Right renal cortex interstitium (tissue), 3 donors: ENCODE results near the gene PITPNM2. TPM values are rescaled to one million over a fixed set of nuclear protein-coding genes. Genes with fewer than 3 reads are reported as not detected.
"Not testable (repeated sequence)": the region's sequence is repeated elsewhere in the genome, so short reads cannot be mapped to it uniquely, and the experiment has no call there.

ENCODE experiments used
- DNase-seq, 3 donors: peaks; one replicate each; pipeline ENCODE4 v3.0.0-alpha.2; 2013; ENCODE audit warnings: low read depth in 3 of 3, low spot score in 2 of 3
- polyA plus RNA-seq, 3 donors: library from polyadenylated mRNA; unstranded; fragments of 120-200 nt; gene quantifications; one replicate each; pipeline ENCODE4 v1.2.1, GENCODE V29; 2013; ENCODE audit not compliant: insufficient read length in 3 of 3

Gene PITPNM2
- polyA plus RNA-seq, 3 donors = 4.7 to 5.8 (median 5.6) TPM

DNA sequence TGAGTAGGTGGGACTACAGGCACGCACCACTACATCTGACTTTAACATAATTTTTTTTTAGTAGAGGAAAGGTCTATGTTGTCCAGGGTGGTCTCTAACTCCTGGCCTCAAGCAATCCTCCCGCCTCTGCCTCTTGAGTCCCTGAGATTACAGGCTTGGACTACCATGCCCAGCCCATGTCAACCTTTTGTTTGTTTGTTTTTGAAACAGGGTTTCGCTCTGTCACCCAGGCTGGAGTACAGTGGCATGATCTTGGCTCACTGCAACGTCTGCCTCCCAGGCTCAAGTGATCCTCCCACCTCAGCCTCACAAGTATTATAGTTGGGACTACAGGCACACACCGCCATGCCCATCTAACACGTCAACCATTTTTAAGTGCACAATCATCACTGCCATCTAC is 29.2 kb downstream of the PITPNM2 start:
- no peak for DNase-seq

DNA sequence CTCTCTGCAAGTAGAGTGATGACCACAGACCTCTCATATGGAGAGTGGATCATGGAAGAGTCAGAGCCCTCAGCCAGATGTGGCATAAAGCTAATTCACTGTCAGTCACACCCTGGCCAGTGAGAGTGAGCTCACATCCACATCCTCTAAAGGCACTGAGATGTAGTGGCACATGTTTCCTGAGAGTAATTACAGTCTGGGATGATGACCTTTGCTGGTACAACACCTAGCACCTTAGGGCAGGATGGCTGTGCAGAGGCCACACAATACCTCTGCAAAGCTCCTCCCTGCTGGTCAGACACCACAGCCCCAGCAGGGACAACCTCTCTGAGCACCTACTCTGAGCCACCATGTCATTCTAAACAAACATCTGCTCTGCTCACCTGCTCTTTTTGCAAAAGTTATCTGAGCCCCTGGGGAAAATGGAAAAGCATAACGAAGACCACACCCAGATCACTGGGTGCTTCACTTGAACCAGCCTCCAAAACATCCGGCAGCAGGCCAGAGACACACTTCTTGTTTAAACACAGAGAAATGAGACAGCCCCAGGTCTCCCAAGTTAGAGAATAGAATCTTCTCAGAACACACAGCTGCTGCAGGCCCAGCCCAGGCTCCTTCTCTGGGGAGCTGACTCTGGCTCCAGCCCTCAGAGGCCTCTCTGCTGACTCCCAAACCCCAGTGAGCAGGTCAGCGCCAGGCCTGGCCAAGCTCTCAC is 30.3 kb downstream of the PITPNM2 start:
- no peak for DNase-seq

DNA sequence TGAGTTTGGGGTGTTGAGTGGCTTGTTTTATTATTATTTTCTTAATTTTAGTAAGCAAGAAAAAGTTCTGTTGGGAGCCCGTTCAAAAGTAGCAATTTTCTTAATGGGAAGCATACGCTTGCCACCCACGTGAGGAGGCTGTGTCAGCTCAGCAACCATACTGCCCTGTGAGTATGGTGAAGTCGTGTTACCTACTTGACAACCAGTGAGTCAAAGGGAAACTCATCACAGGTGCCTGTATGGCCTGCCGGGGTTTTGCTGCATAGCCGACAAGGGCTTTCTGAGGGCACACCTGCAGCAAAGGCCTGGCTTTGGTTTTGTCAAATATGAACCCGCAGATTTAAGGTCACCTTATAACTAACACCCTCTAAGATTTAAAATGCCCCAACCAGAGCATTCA is 31.1 kb downstream of the PITPNM2 start:
- no peak for DNase-seq

DNA sequence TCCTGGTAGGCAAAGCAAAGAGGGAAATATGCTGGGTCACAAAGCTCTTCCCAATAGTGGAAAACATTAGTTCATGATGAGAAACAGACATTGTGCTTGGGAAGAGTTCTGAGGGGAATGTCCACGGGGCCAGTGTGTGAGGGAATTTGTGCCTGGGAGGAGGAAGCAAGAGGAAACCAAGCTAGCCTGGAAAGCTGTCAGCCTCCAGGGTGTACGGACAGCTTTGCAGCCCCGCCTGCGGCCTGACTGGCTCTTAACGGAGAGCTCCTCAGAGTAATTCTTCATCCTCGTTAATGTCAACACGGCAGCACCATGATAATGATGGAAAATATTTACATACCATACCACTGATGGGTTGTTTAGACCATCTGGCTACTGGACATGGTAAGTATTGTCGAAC is 32.4 kb downstream of the PITPNM2 start:
- DNase-seq = no peak

DNA sequence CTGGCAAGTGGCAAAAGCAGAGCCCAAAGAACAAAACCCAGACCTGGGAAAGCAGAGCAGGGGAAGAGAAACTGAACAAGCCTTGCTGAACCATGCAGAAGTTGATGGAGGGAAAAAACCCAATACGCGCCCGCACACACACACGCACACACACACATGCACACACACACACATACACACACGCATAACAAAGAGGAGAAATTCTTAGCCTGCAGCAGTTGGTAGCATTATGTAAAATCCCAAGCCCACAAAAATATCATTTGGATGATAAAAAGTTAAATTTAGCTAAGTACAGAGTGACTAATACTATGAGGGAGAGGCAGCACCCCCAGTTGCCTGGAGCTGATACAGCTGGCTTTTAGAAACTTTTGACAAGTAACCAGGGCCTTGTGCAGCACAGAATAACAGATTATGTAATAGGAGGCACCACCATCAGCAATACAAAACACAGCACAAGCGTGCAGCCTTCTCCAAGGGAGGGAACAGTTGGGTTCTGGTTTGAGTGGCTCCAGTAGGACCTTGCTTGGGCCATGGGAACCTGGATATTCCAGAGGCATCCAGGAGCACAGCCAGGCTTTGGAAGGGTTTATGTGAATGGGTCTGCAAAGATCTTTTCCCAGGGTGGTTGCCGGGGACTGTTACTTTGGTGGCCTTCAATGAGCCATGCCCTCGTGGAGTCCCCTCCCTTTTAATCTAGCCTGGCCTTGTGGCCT is 35.3 kb downstream of the PITPNM2 start:
- no peak for DNase-seq

DNA sequence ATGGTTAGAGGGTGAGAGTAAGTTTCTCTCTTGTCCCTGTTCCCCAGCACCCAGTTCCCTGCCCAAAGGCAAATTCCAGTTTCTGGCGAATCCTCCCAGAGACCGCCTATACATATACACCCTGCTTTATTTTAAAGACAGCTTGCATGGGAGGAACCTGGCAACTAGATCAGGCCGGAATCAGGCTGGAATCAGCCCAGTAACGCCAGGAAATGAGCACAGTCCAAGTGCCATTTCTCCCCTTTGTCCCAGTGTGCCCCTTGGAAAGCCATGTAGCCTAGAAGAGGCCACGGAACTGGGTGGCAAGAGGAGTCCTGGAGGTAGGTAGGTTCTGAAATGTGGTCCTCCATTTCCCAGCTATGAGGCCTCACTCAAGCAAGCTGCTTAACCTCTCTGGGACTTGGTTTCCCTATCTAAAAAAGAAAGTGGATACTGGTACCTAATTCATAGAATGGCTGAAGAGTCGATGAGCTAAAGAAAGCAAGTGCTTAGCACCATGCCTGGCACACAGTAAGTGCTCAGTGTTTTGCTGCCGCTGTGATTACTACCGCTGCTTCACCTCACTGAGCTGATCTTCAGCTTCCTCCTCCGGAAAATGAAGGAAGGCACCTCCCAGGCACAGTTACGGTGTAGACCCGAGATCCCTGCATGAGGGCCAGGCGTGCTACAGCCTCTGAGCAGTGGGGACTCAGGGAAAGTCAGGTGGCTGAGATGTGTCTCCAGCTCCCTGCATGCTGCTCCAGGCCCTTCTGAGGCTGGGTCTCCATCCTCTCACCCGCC is 36.4 kb downstream of the PITPNM2 start:
- no peak for DNase-seq

DNA sequence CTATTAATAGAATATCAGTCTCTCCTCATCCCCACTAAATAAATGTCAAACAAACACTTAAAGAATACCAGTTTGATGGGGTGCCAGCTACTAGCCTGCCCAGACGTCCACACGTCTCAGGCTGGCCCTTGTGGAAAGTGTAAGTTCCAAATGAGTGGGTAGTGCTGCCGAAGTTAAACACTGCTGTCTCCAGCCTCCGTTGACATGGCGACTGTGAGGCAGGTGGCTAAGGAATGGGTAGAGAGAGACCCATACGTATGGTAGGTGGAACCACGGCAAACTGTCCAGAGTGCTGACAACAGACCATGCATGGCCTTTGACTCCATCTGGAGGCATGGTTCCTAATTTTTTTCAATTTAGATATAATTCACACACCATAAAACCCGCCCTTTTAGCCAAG is 37.9 kb downstream of the PITPNM2 start:
- no peak for DNase-seq

DNA sequence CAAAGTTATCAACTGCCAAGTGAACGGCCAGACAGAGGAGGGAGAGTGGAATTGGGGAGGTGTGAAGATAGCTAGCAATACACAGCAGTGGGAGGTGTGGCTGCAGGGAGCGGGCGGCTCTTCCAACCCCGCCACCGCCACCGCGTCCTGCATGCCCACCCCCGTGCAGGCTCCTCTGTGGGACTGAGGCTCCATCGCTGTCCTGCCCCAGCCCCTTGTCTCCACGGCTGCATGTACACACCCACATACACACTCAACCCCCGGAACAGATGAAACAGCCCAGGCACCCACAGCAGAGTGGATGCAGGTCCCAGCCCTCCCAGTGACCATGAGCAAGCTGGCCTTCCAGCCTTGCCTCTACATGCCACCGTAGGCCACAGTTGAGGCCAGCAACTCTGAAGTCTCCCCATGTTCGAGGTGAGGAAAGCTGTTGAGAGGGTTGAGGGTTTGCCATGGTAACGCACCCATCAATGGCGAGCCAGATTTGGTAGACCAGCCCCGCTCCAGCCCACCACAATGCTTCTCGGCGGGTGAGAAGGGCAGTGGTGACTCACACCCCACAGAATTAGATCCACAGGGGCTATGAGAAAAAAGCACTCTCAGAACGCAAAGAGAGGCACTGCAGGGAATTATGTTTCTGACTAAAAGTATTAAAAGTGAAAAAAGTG is 39.3 kb downstream of the PITPNM2 start:
- DNase-seq = no peak

DNA sequence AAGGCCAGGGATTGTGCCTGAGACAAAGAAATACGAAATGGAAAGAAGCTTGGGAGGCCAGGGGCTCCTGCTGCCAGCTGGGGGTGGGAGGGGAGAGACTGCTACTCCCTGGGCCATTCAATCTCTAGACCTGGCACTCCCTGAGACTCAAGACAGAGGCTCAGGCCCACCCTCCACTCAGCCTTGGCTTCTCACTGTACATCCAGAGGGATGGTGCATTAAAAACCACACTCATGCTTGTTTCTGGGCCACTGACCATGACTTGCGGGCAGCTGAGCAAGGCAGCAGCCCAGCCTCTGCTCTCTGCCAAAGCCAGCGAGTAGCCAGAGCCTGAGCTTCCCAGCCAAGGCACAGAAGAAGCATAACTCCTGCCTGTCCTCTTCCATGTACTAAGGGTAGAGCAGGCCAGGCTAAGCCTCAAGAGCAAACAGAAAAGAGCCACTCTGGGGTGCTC is 41.5 kb downstream of the PITPNM2 start:
- DNase-seq = no peak

DNA sequence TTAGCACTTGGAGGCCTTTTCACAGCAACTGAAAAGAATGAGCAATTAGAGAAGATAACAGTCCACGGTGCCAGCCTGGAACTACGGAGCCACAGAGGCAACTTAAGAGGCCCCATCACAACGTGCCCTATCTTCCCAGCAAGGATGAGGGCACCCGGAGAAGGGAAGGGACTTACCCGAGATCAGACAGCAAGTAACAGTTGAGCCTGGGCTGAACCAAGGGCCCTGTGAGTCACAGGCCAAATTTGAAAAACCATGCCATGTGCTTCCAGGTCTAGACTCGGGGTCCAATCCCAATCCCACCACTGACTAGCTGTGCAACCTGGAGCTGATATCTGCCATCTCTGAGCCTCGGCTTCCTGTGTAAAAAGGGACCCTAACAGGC is 42.2 kb downstream of the PITPNM2 start:
- DNase-seq = no peak

DNA sequence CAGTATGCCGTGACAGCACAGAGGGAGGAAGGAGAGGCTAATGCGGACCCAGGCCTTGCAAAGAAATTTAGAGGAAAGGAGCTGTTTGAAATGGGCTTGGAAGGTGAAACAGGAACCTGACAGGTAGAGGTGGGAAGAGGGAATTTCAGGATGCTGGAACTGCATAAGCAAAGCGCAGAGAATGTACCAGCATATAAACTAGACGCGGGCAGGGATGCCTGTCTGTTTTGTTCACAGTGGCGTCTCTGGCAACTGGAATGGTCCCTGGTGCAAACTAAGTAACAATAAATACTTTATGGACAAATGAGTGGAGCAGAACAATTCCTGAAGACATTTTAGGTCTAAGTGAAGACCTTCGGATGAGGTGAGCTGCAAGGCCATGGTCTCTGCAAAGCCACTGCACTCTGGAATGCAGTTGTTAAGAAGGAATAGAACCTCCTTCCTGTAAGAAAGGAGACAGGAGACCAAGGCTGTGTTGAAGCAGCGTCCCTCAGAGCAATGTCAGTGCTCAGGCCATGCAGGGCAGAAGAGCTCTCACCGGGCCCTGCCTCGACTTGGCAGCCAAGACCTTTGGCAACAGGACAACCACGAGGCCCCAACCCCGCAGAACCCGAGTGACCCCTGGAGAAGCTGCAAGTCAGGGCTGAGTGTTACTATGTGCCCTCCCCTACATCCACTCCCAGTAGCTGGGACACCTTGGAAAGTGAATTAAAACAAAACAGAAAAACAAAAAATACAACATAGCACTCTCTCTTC is 42.8 kb downstream of the PITPNM2 start:
- DNase-seq = no peak

DNA sequence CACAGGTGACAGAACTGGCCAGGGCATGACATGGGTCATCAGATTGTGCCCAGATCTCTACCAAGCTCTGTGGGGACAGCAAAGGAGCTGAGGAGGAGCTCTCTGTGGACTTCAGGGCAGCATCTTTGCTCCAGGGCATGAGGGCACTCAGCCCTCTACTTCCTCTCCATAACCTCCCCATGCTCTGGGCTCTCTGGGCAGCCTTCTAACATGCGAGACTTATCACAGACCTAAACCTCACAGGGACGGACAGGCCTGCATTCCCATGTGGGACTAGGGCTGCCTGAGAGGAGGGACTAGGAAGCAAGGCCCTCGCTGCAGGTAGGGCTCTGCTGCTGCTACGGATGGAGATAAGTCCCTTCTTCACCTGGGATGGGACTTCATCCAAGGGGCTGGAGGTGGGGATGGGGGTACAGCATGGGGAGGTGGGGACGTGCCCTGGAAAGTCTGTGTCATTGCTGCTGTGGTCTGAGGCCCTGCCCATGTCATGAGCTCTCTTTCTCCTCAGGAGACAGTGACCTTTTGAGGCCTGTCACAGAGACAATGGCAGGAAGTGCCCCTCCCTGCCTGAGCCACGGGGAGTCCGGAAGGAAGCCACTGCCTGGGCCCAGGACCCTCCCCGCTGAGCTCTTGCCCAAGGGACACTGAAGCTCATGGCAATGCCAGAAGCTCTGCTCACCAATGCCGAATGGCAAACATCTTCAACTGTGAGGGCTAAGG is 44.1 kb downstream of the PITPNM2 start:
- no peak for DNase-seq

DNA sequence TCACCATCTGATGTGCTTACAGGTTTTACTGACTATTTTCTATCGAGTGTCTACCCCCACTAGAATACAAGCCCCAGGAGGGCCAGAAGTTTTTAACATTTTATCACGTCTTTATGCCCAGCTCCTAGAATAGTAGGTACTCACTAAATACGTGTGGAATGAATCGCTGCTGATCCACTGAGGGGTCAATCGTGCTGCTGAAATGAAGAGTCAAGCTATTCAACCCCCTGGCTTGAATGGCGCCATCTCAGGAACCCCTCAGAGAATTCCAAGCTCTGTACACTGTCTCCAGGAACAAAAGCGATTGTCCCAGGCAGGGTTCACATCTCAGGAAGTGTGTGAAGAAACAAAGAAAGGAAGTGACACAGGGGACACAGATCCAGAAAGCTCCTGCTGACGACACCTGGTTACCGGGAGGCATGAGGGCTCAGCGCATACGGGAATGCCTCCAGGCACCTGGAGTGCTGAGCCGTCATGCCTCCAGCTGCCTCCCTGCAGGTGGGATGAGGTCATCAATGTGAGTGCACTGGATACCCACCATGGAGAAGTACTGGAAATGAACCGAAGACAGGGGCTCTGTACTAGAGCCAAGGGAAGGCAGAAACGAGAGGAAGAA is 45.6 kb downstream of the PITPNM2 start:
- DNase-seq = no peak

DNA sequence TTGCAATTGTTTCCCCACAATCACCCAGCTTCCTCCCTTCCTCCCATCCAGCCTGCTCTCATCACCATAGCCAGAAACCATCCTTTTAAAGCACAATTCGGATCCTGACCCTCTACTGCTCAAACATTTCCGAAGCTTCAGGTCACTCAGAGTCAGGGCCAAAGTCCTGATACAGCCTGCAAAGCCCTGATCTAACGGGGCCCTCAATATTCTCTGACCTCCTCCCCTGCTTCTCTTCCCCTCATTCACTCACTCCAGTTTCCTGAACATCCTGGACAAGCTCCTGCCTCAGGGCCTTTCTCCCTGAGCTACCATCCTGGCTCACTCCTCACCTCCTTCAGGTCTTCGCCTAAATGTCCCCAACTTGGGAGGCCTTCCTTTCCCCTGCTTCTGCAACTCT is 46.1 kb downstream of the PITPNM2 start:
- no peak for DNase-seq

DNA sequence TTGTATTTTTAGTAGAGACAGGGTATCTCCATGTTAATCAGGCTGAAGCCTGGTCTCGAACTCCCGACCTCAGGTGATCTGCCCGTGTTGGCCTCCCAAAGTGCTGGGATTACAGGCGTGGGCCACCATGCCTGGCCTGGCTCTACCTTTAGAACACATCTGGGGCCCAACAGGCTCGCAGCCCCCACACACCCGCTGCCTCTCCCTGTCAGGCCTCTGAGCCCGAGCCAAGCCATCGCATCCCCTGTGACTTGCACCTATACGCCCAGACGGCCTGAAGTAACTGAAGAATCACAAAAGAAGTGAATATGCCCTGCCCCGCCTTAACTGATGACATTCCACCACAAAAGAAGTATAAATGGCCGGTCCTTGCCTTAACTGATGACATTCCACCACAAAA is 46.8 kb downstream of the PITPNM2 start:
- not testable (repeated sequence) for DNase-seq

DNA sequence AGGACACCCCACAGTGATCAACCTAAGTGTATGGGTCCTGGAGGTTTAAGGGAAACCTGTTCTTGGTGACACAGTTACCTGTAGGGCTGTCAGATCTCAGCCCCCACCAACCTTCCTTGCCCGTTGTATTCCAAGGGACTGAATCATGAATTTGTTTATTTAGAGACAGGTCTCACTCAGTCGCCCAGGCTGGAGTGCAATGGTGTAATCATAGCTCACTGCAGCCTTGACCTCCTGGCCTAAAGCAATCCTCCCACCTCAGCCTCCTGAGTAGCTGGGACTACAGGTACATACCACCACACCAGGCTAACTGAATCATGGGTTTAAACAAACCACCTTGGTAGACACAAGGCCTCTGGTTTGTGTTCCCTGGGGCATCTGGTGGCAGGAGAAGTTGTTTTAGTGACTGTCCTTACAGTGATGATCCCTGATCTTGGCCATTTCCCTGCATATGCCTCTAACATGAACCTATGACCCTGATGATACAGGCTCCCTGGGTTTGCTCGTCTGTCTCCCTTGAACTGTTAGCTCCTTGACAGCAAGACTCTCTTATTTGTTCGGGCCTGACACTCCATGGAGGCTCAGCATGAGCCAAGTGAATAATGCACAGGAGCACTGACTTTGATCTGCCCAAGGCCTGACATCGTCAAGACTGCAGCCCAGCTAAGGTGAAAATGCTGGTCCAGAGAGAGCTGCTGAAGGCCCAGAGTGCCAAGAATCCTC is 47.9 kb downstream of the PITPNM2 start:
- no peak for DNase-seq

DNA sequence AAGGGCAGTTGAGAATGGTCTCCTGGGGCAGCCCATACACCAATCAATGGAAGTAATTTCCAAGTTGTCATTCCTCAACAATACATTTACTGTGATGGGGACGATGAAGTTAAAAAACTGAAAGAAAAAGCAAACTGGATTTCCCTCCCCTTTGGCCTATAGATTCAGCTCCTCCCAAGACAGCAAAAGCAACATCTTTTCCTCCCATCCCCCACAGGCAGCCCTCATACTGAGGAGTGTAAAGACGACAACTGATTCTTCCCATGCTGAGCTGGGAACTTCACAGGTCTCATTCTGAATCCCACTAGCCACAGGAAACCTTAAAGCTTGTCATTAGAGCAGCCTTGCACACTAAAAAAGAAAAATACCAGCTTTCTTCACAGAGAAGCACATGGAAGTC is 48.5 kb downstream of the PITPNM2 start:
- no peak for DNase-seq

DNA sequence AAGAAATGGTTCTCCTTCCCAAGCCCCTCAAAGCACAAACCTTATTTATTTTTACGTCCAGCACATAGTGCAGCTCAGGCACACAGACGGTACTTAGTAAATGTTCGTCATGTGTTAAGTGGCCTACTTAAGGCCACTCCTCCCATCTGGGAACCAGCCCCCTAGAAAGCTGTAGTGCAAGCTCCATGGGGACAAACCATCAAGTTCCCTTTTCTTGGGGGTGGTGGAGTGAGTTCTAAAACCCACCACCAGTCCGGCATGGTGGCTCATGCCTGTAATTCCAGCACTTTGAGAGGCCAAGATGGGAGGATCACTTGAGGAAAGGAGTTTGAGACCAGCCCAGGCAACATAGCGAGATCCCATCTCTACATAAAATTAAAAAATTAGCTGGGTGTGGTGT is 49.4 kb downstream of the PITPNM2 start:
- DNase-seq = no peak
